ENCODE measurements around the gene TM6SF1. TPM values are rescaled to one million over a fixed set of nuclear protein-coding genes. Genes with fewer than 3 reads are reported as not detected.
"Not testable (repeated sequence)": the region's sequence is repeated elsewhere in the genome, so short reads cannot be mapped to it uniquely, and the experiment has no call there.

TM6SF1 gene
- total and polyA plus RNA-seq, 2 donors (not counting 1 experiment from before 2014, with no cell fraction given) = 3.6 to 3.9 TPM

GRCh38 chr15:83166830-83167229 lies 59.4 kb downstream of the TM6SF1 start:
- H2AFZ ChIP-seq (ENCODE audit: low read length) = no peak overlapping the region
- peaks cover 2% of the 10 kb centered on the region for H3K4me1 ChIP-seq (ENCODE audit: control insufficient read depth, extremely low read depth, insufficient read depth, low read length)
- H4K20me1 ChIP-seq (ENCODE audit: control insufficient read depth, extremely low read depth, insufficient read depth, low read length) = no peaks in the 10 kb centered on the region
- TF ChIP-seq EZH2 (IDR thresholded peaks at IDR 0.05; ENCODE audit: low read length, missing control alignments) (no peak), CTCF (conservative IDR thresholded peaks at IDR 0.05 in 1 of 2, IDR thresholded peaks at IDR 0.05 in 1 of 2; ENCODE audit: low read depth in 1 of 2, low read length in 2 of 2) (no peak)
- no peak for DNase-seq (ENCODE audit: low read depth in 2 of 2)
- H3K9ac ChIP-seq (ENCODE audit: insufficient read depth, low read length) = no peak overlapping the region
- H3K4me2 ChIP-seq (ENCODE audit: extremely low read depth, insufficient read depth, low read length) = no peak overlapping the region
- H3K9me3 ChIP-seq (ENCODE audit: control insufficient read depth, insufficient read depth, low read depth, low read length) = no peaks in the 10 kb centered on the region
- H3K27ac ChIP-seq (ENCODE audit: insufficient read depth, low read length) = no peak overlapping the region
- no peak overlapping the region for H3K4me3 ChIP-seq (replicated peaks in 1 of 4; ENCODE audit: control extremely low read depth in 1 of 4, insufficient read depth in 1 of 4, low read depth in 3 of 4, low read length in 4 of 4)
- H3K27me3 ChIP-seq (ENCODE audit: control insufficient read depth, insufficient read depth, low read length) = no peaks in the 10 kb centered on the region
- H3K36me3 ChIP-seq (ENCODE audit: control insufficient read depth, insufficient read depth, low read length) = no peaks in the 10 kb centered on the region
- H3K79me2 ChIP-seq (ENCODE audit: control insufficient read depth, insufficient read depth, low read length) = peaks cover 28% of the 10 kb centered on the region

GRCh38 chr15:83169576-83169975 lies 62.1 kb downstream of the TM6SF1 start:
- H3K27me3 ChIP-seq (ENCODE audit: control insufficient read depth, insufficient read depth, low read length); DNase-seq (ENCODE audit: low read depth in 2 of 2); H4K20me1 ChIP-seq (ENCODE audit: control insufficient read depth, extremely low read depth, insufficient read depth, low read length); H3K9me3 ChIP-seq (ENCODE audit: control insufficient read depth, insufficient read depth, low read depth, low read length); H3K4me3 ChIP-seq (replicated peaks in 1 of 4; ENCODE audit: control extremely low read depth in 1 of 4, insufficient read depth in 1 of 4, low read depth in 3 of 4, low read length in 4 of 4); H3K27ac ChIP-seq (ENCODE audit: insufficient read depth, low read length); H3K4me1 ChIP-seq (ENCODE audit: control insufficient read depth, extremely low read depth, insufficient read depth, low read length); H3K36me3 ChIP-seq (ENCODE audit: control insufficient read depth, insufficient read depth, low read length); H3K4me2 ChIP-seq (ENCODE audit: extremely low read depth, insufficient read depth, low read length); H3K9ac ChIP-seq (ENCODE audit: insufficient read depth, low read length); H2AFZ ChIP-seq (ENCODE audit: low read length): not testable (repeated sequence)
- H3K79me2 ChIP-seq (ENCODE audit: control insufficient read depth, insufficient read depth, low read length) = peaks cover 26% of the 10 kb centered on the region

GRCh38 chr15:83170474-83171165 lies 63.2 kb downstream of the TM6SF1 start:
- no peak overlapping the region for H3K27ac ChIP-seq (ENCODE audit: insufficient read depth, low read length)

More at GRCh38 chr15:83170474-83171165, 63.2 kb downstream of the TM6SF1 start:
- Histone ChIP-seq H3K79me2 (ENCODE audit: control insufficient read depth, insufficient read depth, low read length) (peaks cover 22% of the 10 kb centered on the region), H3K9ac (ENCODE audit: insufficient read depth, low read length) (no peak overlapping the region), H3K4me3 (replicated peaks in 1 of 4; ENCODE audit: control extremely low read depth in 1 of 4, insufficient read depth in 1 of 4, low read depth in 3 of 4, low read length in 4 of 4) (no peak overlapping the region), H3K4me2 (ENCODE audit: extremely low read depth, insufficient read depth, low read length) (no peak overlapping the region), H4K20me1 (ENCODE audit: control insufficient read depth, extremely low read depth, insufficient read depth, low read length) (no peaks in the 10 kb centered on the region), H3K9me3 (ENCODE audit: control insufficient read depth, insufficient read depth, low read depth, low read length) (no peaks in the 10 kb centered on the region), H3K27me3 (ENCODE audit: control insufficient read depth, insufficient read depth, low read length) (no peaks in the 10 kb centered on the region), H3K36me3 (ENCODE audit: control insufficient read depth, insufficient read depth, low read length) (no peaks in the 10 kb centered on the region), H2AFZ (ENCODE audit: low read length) (no peak overlapping the region), H3K4me1 (ENCODE audit: control insufficient read depth, extremely low read depth, insufficient read depth, low read length) (no peaks in the 10 kb centered on the region)
- TF ChIP-seq EZH2 (IDR thresholded peaks at IDR 0.05; ENCODE audit: low read length, missing control alignments) (no peak), CTCF (conservative IDR thresholded peaks at IDR 0.05 in 1 of 2, IDR thresholded peaks at IDR 0.05 in 1 of 2; ENCODE audit: low read depth in 1 of 2, low read length in 2 of 2) (no peak)
- DNase-seq (ENCODE audit: low read depth in 2 of 2) = peak; percentile 54 to 72

Measured in fibroblast of lung (primary cell).